ES-I3 (cell line): ENCODE data around the gene TAF1B.
"Not testable (repeated sequence)": the region's sequence is repeated elsewhere in the genome, so short reads cannot be mapped to it uniquely, and the experiment has no call there.

Source experiments
- H3K36me3 ChIP-seq: 2 replicates; pipeline ENCODE4 v1.6.1; 2013; ENCODE audit warnings: mild to moderate bottlenecking, low read length, control low read depth, moderate library complexity; ENCODE audit not compliant: insufficient read depth
- H3K4me1 ChIP-seq: 2 replicates; pipeline ENCODE4 v1.6.1; 2013; ENCODE audit warnings: mild to moderate bottlenecking, control low read depth, low read length; ENCODE audit not compliant: insufficient read depth
- H3K9ac ChIP-seq: 2 replicates; pipeline ENCODE4 v1.6.1; 2013; ENCODE audit warnings: low read depth, mild to moderate bottlenecking, low read length, moderate library complexity
- H3K9me3 ChIP-seq: 2 replicates; pipeline ENCODE4 v1.6.1; 2013; ENCODE audit warnings: mild to moderate bottlenecking, low read length, moderate library complexity; ENCODE audit not compliant: control insufficient read depth, insufficient read depth

Gene TAF1B

DNA sequence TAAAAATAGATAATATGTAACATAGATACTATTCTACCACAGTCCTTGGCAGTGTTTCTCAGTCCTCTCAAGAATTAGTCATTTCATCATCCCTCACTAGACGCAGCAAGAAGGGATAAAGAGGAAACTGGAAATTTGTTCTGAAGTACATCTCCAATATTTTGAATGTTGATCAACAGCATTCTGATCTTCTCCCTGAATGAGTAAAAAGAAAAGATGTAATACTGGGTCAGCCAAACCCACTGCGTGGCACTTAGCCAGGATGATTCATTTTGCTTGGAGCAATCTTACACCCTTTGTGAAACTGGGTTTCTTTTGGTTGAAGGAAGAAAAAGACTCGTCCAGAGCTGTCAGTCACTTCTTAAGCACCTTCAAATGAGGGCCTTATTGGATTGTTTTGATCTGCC, 54.1 kb downstream of the TAF1B start:
- Histone ChIP-seq H3K4me1 (peaks cover 26% of the 10 kb centered on the region), H3K9ac (no peak overlapping the region), H3K9me3 (no peaks in the 10 kb centered on the region), H3K36me3 (no peaks in the 10 kb centered on the region)

DNA sequence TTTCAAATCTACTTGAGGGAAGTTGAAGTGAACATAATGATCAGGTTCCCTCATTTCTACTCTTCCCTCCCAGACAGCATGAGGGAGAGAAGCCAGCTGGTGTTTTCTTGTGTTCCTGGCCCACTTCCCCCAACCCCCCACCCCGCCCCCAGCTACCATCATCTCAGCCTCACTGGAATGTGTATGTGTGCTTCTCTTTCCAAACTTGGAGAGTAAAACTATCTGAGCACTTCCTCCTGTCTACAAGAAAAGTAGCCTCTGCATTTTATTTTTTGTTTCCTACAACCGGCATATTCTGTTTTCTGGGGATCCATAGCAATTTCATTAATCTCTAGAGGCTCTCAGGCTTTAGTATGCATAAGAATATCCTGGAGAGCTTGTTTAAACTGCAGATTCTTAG, 54.6 kb downstream of the TAF1B start:
- Histone ChIP-seq H3K9ac (no peak overlapping the region), H3K4me1 (peaks cover 26% of the 10 kb centered on the region), H3K9me3 (no peaks in the 10 kb centered on the region), H3K36me3 (no peaks in the 10 kb centered on the region)

DNA sequence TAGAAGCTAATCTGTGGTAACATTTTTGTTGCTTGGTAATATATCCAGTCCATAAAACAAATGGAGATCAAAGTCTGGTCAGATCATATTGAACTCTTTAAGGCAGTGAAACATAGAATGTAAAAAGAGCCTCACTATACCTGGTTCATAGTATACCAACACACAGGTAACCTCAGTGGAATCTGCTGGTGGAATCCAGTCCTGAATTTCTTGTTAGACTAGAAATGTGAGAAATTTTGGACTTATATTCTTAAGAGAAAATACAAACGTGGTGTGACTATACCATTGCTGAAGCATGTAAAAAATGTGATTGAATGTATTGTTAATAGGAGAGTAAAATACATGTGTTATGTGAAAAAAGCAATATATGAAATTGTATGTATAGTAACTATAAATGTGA, 62.1 kb downstream of the TAF1B start:
- no peaks in the 10 kb centered on the region for H3K9me3 ChIP-seq
- H3K4me1 ChIP-seq = no peaks in the 10 kb centered on the region; the same call in 1 of the 2 replicates
- H3K9ac ChIP-seq = no peak overlapping the region
- H3K36me3 ChIP-seq = no peaks in the 10 kb centered on the region

DNA sequence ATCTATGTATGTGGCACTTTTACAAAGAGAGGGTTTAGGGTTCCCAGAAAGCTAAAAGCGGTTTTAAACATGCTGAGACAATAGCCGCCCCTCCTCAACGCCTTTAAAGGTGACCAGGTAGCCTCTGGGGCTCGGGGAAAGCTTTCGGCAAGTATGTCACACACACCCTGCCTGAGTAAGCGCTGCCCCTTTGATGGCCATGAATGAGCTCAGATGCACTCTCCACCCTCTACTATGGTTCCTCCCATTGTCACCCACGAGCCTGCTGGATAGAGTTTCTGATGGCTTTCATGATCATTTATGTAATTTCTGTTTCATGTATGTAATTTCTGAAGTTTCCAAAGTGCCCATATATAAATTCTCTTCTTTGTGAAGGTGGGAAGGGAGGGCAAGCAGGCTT, 64.1 kb downstream of the TAF1B start:
- Histone ChIP-seq H3K9ac (no peak overlapping the region), H3K9me3 (no peaks in the 10 kb centered on the region), H3K36me3 (no peaks in the 10 kb centered on the region), H3K4me1 (no peaks in the 10 kb centered on the region; the same call in 1 of the 2 replicates)

DNA sequence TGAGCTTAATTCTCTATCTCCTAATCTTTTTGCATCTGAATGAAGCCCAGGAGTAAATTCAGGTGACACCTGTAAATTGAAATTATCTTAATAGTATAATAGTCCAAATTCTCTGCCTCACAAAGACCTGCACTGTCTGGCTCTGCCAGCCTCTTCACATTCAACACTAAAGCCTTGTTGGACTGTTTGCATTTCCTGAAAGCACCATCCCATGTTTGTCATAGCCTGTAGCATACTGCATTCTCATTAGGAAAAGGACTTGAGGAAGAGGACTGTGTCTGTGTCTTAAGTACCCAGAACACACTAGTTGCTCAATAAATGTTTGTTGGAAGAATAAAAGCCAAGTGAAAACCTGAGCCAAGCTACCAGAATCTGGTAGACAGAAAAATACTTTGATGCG, 65.4 kb downstream of the TAF1B start:
- Histone ChIP-seq H3K9me3 (no peaks in the 10 kb centered on the region), H3K4me1 (no peaks in the 10 kb centered on the region; the same call in 1 of the 2 replicates), H3K9ac (no peak overlapping the region), H3K36me3 (no peaks in the 10 kb centered on the region)

DNA sequence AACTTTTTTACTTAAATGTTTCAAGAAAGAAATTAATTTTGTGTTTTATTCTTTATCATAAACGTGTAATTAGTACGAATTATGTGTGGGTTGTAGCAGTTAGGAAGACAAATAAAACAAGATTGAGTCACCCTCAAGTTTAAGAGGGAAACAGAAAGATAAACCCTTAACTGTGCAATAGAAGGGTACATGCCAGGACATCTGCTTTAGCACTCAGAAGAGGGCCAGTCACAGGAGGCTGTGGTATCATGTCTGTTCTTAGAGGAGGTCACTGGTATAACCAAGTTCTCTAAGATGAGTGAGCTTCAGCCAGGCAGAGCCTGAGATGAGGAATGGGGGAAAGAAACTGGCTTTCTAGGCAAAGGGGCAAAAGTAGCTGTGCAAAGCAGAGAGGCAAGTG, 65.8 kb downstream of the TAF1B start:
- no peaks in the 10 kb centered on the region for H3K36me3 ChIP-seq
- no peak overlapping the region for H3K9ac ChIP-seq

DNA sequence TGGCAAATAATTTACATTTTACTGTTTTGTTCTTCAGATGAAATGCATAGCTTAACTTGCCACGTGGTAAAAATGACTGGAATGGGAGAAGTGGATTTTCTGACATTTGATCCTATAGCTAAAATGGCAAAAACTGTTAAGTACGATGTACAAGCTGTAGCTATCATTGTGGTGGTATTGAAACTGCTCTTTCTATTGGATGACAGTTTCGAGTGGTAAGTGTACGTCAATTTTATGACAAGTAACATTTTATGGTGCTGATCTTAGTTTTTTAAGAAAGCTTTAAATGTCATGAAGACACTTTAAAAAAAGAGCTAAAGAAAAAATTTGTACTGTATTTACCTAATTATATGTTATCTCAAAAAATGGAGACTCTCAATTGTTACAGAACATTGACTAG, 67.4 kb downstream of the TAF1B start:
- Histone ChIP-seq H3K9me3 (no peaks in the 10 kb centered on the region), H3K9ac (no peak overlapping the region), H3K36me3 (no peaks in the 10 kb centered on the region), H3K4me1 (peaks cover 11% of the 10 kb centered on the region; the same call in 1 of the 2 replicates)

More for the DNA sequence above, 65.8 kb downstream of the TAF1B start:
- no peaks in the 10 kb centered on the region for H3K9me3 ChIP-seq
- H3K4me1 ChIP-seq = peaks cover 1% of the 10 kb centered on the region; the same call in 1 of the 2 replicates

DNA sequence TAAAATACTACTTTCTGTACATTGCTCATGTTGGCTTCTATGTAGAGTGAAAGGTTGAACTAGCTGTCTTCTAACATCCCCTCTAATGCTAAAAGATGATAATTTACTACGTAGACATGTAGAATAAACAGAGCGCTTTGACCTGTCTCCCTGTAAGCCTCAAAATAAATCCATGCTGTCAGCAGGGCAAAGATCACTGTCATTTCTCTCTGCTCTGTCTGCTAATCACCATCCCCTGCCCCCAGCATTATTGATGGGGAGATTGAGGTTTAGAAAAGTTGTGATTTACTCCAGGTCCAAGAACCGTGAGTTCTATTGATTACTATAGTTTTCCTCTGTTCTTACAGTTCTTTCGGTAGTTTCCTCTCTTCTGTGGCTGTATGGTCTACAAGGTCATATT, 69.2 kb downstream of the TAF1B start:
- H3K9me3 ChIP-seq = no peaks in the 10 kb centered on the region
- H3K36me3 ChIP-seq = no peaks in the 10 kb centered on the region
- no peak overlapping the region for H3K9ac ChIP-seq
- H3K4me1 ChIP-seq = peaks cover 11% of the 10 kb centered on the region; the same call in 1 of the 2 replicates

DNA sequence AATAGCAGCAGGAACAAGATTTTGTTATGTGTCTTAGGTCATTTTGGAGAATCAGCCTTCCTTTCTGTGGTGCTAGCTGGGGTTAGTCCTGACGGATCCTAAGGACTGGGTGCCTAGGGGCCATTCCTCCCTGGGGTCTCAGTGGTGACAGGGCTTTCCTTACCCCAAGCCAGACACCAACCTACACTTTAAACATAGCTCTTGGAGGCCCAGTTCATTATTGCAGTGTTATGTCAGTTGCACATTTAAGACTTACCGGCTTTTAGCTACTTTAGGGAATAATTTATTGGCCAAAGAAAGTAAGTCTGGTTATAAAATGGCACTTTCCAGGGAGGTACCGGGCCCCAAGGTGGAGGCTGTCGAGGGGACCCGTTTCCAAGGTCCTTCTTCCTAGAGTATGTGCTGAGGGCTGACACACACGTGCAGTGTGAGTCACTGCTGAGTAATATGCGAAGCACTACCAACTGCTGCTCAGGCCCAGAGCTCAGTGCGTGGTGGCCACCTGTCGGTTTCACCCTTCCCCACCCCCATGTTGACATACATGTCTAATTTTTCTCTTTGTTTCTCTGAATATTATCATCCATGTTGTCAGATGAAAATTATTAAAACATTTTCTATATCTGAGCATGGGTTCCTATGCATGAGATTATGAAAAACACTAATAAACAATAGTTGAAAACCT, 71.3 kb downstream of the TAF1B start:
- peaks cover 11% of the 10 kb centered on the region; the same call in 1 of the 2 replicates for H3K4me1 ChIP-seq
- no peak overlapping the region for H3K9ac ChIP-seq
- no peaks in the 10 kb centered on the region for H3K9me3 ChIP-seq
- peaks cover 5% of the 10 kb centered on the region; the same call in 1 of the 2 replicates for H3K36me3 ChIP-seq

DNA sequence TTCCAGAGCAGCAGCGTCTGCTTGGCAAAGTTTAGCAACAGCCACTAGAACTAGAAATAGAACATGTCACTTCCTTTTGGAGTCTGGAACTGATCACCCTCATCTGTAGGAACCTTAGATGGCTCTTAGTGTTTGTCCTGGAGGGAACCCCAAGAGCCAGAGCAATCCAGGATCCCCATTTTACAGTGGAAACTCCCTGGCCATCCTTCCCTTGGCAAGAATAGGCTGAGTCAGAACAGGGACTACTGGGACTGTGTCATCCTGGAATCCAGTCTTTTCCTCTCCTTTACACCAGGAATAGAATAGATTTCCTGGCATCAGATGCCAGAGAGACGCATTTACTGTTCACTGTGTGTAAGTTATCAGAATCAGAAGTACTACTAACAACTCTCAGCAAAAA, 75.0 kb downstream of the TAF1B start:
- Histone ChIP-seq H3K36me3 (peaks cover 10% of the 10 kb centered on the region; the same call in 1 of the 2 replicates), H3K9ac (no peak overlapping the region), H3K9me3 (no peaks in the 10 kb centered on the region), H3K4me1 (peaks cover 11% of the 10 kb centered on the region; the same call in 1 of the 2 replicates)

DNA sequence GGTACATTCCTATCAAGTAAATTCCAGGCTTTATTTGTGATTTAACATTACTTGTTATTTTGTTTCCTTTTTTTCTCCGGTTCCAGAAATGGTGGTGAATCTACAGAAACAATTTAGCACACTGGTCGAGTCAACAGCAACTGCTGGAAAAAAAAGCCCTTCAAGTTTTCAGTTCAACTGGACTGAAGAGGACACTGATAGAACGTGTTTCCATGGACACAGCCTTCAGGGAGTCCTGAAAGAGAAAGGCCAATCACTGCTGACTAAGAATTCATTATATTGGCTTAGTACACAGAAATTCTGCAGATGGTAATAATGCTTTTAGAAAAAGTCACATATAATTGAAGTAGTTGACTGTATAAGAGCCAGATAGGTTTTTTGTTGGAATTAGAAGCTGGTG, 76.2 kb downstream of the TAF1B start:
- no peaks in the 10 kb centered on the region for H3K9me3 ChIP-seq
- H3K9ac ChIP-seq = no peak overlapping the region
- H3K36me3 ChIP-seq = peaks cover 12% of the 10 kb centered on the region; the same call in 1 of the 2 replicates
- peaks cover 6% of the 10 kb centered on the region; the same call in 1 of the 2 replicates for H3K4me1 ChIP-seq

DNA sequence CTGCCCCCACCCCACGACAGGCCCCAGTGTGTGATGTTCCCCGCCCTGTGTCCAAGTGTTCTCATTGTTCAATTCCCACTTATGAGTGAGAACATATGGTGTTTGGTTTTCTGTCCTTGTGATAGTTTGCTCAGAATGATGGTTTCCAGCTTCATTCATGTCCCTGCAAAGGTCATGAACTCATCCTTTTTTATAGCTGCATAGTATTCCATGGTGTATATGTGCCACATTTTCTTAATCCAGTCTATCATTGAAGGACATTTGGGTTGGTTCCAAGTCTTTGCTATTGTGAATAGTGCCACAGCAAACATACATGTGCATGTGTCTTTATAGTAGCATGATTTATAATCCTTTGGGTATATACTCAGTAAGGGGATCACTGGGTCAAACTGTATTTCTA, 83.7 kb downstream of the TAF1B start:
- not testable (repeated sequence) for H3K4me1 ChIP-seq, H3K36me3 ChIP-seq

DNA sequence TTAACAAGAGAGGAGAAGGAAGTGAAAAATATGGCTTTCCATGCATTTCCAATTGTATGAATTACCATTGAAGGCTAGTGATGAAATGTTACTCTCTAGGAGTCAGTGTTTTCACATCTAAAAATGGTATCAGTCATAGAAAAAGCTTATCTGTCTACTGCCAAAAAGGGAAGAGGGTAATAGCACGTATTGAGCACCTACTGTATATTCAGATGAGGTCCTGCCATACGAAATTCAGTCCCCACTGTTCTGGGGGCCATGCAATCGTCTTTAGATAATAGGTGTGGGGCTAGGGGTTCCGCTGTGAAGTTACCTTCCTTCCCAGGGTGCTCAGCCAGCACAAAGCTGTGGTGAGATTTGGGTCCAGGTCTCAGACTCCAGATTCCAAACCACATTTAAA, 94.0 kb downstream of the TAF1B start:
- Histone ChIP-seq H3K9ac (no peak overlapping the region), H3K4me1 (peaks cover 10% of the 10 kb centered on the region; the same call in 1 of the 2 replicates), H3K9me3 (no peaks in the 10 kb centered on the region; the same call in 1 of the 2 replicates), H3K36me3 (peaks cover 3% of the 10 kb centered on the region)

More for the DNA sequence above, 83.7 kb downstream of the TAF1B start:
- H3K9me3 ChIP-seq, H3K9ac ChIP-seq: not testable (repeated sequence)

DNA sequence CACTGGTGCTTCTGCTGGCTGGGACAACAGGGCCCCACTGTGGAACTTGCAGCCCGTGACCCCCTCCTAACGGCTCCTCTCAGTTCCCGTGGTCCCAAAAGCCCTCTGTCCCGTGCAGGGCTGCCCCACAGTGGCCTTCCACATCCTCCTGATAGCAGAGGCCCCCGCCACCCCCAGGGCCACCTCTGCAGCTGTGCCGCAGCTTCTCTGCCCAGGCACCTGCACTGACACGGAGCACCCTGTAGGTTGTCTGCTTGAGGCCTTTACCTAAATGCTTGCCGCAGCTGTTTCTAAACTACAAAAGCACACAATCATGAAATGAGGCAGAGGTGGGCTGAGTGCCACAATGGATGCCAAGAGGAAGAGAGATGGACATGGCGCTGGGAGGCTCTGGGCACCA, 94.7 kb downstream of the TAF1B start:
- Histone ChIP-seq H3K4me1 (peaks cover 10% of the 10 kb centered on the region; the same call in 1 of the 2 replicates), H3K9ac (no peak overlapping the region), H3K36me3 (peaks cover 3% of the 10 kb centered on the region), H3K9me3 (no peaks in the 10 kb centered on the region; the same call in 1 of the 2 replicates)
